Activated CD4-positive, alpha-beta T cell treated with anti-CD3 and anti-CD28 coated beads, Interleukin-2, amount 50 U/mL, for 4 hours (primary cell): Measurements from ENCODE around the gene PLEKHF1.
"Not testable (repeated sequence)": the region's sequence is repeated elsewhere in the genome, so short reads cannot be mapped to it uniquely, and the experiment has no call there.

Source experiments
- DNase-seq, 2 experiments: peaks; one replicate each; pipeline ENCODE4 v3.0.0-alpha.2; 2020

Gene PLEKHF1

GRCh38 chr19:29666578-29667386 lies 1.5 kb downstream of the PLEKHF1 start:
- no peak for DNase-seq

DNA sequence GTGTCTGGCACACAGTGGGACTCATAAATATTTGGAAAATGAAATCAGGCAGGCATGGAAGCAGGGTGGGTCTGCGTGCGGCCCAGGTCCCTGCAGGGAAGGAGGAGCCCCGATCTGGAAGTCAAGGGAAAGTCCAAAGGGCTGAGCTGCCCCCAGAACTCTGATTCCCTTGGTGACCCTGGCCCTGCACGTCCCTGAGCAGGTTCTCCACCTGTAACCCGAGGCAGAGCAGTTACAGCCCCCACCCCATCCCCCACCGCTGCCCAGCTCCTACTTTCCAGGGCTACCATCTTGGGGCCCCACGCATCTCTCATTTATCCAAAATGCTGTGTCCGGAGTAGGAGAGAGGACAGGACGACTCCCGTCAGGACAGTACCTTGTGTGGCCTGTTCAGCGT lies 2.1 kb downstream of the PLEKHF1 start:
- DNase-seq: no peak

- peak; percentile 42 for DNase-seq
Observed at GRCh38 chr19:29667901-29668341, 2.7 kb downstream of the PLEKHF1 start.

GRCh38 chr19:29668746-29669609 lies 3.7 kb downstream of the PLEKHF1 start:
- no peak for DNase-seq

GRCh38 chr19:29670255-29670654 lies 5.0 kb downstream of the PLEKHF1 start:
- DNase-seq: no peak

DNA sequence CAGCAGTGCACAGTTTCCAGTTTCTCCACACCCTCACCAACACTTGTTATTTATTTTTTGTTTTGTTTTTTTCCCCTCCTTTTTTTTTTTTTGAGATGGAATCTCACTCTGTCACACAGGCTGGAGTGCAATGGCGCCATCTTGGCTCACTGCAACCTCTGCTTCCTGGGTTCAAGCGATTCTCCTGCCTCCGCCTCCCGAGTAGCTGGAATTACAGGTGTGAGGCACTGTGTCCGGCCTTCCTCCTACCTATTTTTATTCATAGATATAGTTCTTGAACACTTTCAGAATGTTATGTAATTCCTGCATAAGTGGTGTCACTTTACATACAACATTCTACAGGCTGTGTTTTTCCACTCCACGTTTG lies 5.7 kb downstream of the PLEKHF1 start:
- DNase-seq: not testable (repeated sequence)

GRCh38 chr19:29671393-29672160 lies 6.3 kb downstream of the PLEKHF1 start:
- DNase-seq: peak; percentile 84 to 88

GRCh38 chr19:29672319-29672932 lies 7.2 kb downstream of the PLEKHF1 start:
- no peak for DNase-seq

DNA sequence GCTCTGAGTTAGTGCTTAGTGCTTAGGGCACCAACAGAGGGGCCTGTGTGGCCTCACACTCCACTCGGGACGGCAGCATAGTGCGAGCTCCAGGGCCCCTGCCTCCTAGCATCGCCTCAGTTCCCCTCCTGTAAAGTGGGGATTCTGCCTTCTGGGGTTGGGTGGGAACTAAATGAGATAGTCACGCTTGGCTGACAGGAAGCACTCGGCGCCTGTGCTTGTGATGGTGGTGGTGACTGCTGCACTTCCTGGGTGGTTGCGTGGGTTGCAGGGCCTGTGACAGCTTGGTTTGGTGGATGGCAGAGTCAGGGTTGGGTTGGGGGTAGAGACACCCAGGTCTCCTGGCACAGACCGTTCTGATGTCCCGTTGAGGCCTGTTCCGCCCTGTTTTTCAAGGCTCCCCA lies 7.7 kb downstream of the PLEKHF1 start:
- peak; percentile 83 to 87 for DNase-seq

GRCh38 chr19:29673451-29674371 lies 8.4 kb downstream of the PLEKHF1 start:
- no peak for DNase-seq

DNA sequence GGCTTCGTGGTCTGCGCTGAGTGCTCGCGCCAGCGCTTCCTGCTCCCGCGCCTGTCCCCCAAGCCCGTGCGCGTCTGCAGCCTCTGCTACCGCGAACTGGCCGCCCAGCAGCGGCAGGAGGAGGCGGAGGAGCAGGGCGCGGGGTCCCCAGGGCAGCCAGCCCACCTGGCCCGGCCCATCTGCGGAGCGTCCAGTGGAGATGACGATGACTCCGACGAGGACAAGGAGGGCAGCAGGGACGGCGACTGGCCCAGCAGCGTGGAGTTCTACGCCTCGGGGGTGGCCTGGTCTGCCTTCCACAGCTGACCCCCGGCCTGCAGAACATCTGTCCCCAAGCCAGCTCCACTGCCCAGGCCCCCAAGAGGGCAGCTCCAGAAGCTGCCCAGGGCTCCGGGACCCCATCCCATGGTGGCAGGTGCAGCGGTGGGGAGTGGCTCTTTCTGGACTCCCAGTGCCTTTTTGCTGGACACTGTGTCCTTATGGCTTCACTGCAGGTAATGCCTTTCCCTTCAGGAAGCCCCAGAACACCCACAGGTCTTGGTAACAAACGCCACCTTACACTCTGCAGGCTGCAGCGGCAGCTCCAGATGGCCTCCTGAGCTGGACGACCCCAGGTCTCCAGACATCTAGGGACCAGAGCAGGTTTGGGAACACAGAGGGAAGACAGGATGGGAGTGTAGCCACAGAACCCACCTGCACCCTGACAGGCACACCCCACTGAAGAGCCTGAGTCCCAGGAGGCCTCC lies 9.3 kb downstream of the PLEKHF1 start:
- no peak for DNase-seq

DNA sequence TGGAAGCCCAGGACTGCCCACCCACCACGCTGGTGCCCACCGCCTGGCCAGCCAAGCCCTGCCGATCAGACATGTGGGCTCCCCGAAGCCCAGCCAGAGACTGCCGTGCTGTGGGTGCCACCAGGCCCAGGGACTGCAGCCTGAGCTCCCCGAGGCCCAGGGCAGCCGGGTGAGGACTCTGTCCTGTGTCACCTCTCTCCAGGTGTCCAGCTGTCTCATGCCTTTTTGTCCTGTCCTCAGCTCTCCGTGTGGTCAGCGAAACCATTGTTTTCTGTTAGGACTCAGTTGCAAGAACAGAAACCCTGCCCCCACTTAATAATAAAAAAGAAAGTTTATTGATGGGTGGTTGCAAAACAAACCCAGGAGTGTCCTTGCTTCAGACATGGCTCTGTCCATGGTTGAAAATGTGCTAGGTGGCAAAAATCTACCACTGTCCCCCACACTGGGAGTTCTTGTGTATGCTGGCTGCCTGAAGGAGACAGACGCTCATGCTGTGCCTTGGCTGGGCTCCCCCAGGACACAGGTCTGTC lies 9.9 kb downstream of the PLEKHF1 start:
- DNase-seq: no peak

DNA sequence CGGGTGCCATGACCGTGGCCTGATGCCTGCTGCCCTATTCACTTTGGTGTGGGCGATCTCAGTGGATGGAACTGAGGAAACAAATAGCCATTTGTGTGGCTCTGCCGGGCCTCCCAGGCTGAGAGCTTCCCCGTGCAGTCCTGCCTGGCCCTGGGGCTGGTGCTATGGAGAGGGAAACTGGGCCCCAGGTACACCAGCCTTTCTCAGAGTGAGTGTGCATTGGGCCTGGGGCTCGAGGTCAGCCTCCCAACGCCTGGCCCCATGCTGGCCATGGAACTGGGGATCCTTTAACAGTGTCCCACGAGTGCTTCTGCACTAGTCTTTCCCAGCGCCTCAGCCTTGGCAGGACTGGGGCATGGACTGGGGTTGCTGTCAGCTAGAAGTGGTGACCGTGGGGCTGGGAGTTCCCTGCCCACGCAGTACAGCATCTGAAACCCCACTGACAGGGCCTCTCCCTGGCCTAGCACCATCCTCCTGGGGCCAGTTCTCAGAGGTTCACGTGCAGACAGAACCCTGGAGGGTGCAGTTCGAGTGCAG lies 10.5 kb downstream of the PLEKHF1 start:
- DNase-seq: no peak

DNA sequence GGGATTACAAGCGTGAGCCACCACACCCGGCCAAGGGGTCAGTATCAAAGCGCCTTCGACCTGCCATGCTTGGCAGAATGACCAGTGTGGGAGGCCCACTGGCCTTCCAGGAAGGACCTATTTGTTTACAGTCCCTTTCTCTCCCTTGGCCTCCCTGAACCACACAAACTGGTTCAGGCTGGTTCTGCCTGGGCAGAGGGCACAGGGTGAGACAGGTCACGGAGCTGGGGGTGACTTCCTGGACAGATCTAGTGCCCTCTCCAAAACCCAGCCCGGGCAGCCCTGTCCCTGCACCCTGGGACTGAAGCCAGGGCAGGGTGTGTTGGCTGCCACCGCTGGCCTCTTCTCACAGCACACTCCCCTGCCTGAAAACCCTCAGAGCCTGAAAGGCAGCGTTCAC lies 11.3 kb downstream of the PLEKHF1 start:
- DNase-seq: no peak

DNA sequence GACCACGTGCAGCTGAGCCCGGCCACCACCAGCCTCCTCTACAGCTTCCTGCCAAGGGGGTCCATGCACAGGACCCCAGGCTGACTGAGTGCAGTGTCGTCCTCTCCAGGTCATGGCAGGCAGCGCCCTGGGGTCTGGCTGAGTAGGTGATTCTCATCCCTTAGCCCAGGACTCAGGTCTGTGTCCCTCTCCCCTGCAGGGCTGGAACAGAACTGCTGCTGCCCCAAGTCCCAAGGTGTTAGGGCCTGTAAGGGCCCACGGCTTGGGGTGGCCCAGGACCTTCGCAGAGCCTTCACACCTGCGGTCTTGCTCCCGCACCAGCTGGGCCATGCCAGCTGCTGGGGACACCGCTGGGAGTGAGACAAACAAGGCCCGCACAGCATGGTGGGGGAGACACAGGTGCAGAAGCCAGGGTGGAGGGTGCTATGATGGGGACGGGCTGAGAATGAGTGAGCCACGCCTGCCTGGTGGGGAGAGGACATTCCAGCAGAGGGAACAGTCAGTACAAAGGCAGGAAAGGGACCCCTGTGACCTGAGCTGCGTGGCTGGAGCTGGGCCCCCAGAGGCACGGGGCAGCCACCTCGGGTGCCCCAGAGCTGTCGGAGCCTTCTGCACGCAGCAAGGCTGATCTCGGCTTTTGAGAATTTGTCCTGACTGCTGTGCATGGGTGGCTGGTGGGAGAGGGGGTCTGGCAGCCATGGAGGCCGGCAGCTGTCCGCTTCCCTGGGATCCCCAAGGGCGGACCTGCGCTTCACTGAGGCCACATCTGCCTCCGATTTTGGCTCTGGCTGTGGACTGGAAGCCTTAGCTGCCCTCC lies 11.9 kb downstream of the PLEKHF1 start:
- no peak for DNase-seq

GRCh38 chr19:29678484-29679106 lies 13.3 kb downstream of the PLEKHF1 start:
- no peak for DNase-seq

DNA sequence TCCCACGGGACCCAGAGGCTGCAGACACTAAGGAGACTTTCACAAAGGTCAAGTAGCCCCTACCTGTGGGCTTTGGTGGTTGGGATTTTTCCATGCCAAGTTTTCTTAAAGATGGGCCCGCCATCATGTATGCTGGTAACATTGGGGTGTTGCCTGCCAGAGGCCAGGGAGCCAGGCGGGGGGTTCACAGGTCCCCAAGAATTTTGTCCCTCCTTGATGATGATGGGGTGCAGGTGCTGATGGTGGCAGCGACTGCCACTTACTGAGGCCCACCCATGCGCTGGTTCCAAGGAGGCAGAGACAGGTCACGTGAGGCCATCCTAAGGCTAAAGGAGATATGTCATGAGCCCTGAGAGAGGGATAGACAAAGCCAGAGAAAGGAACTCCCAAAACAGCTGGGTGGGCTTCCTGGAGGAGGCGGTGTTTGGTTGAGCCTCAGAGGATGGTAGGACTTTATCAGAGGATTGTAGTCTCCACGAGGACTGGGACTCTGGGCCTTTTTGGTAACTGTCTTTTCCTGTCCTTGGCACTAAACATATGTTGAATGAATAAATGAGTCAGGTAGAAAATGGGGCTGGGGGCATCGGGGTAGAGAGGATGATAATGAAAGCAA lies 14.4 kb downstream of the PLEKHF1 start:
- no peak for DNase-seq

- peak; percentile 64 for DNase-seq
Observed at GRCh38 chr19:29680447-29680846, 15.2 kb downstream of the PLEKHF1 start.
